PC-3 (cell line): ENCODE results near the gene ADARB2. TPM values are rescaled to one million over a fixed set of nuclear protein-coding genes. Genes with fewer than 3 reads are reported as not detected.

Experiments used
- ATAC-seq: fragments of 200-7000 bp; cut with Tn5 transposase; 2 replicates; pipeline ENCODE4 v1.9.1; 2020; ENCODE audit warnings: mild to moderate bottlenecking, moderate library complexity
- BruUV-seq: library from RNA; stranded (reverse); fragments of 400-500 nt; replicated peaks from 2 replicates; lab custom pipeline; 2021; lab: Mats Ljungman, UMichigan
- CTCF ChIA-PET: fragments of 300-600 bp; sonication (Branson Sonifier 250); formaldehyde crosslinking; loops from one replicate; lab custom pipeline; 2022; ENCODE audit warnings: antibody characterized with exemption; lab: Charles Lee
- POLR2A ChIA-PET: fragments of 300-600 bp; sonication (Branson Sonifier 250); formaldehyde crosslinking; loops from one replicate; lab custom pipeline; 2022; ENCODE audit warnings: antibody characterized with exemption; ENCODE audit not compliant: unreplicated experiment; lab: Charles Lee
- DNase-seq: peaks from one replicate; pipeline ENCODE4 v3.0.0-alpha.2; 2015
- H2AFZ ChIP-seq: fragments of 300-600 bp; sonication (generic); 2 replicates; pipeline ENCODE4 v1.6.0; 2016; ENCODE audit warnings: antibody characterized with exemption, low read length
- H3F3A ChIP-seq: fragments of 300-600 bp; sonication (generic); one replicate; pipeline ENCODE4 v1.6.0; 2017; ENCODE audit warnings: antibody characterized with exemption, low read length, control low read depth, mild to moderate bottlenecking; ENCODE audit not compliant: unreplicated experiment
- H3K27ac ChIP-seq: fragments of 300-600 bp; sonication (generic); 2 replicates; pipeline ENCODE4 v1.5.1; 2016; ENCODE audit warnings: mild to moderate bottlenecking, low read length
- H3K27me3 ChIP-seq: fragments of 300-600 bp; sonication (generic); 2 replicates; pipeline ENCODE4 v1.6.1; 2016; ENCODE audit warnings: low read length, mixed read lengths
- H3K36me3 ChIP-seq: fragments of 300-600 bp; sonication (generic); 2 replicates; pipeline ENCODE4 v1.6.1; 2016; ENCODE audit warnings: low read depth, mixed run types, low read length, mixed read lengths
- H3K4me1 ChIP-seq: fragments of 300-600 bp; sonication (generic); 2 replicates; pipeline ENCODE4 v1.5.1; 2016; ENCODE audit warnings: low read length; ENCODE audit not compliant: insufficient read depth
- H3K4me2 ChIP-seq: fragments of 300-600 bp; sonication (generic); 2 replicates; pipeline ENCODE4 v1.6.0; 2016; ENCODE audit warnings: low read length
- H3K4me3 ChIP-seq: fragments of 300-600 bp; sonication (generic); 2 replicates; pipeline ENCODE4 v1.5.1; 2016; ENCODE audit warnings: mild to moderate bottlenecking, low read length, mixed read lengths
- H3K79me2 ChIP-seq: fragments of 300-600 bp; sonication (generic); 2 replicates; pipeline ENCODE4 v1.6.1; 2017; ENCODE audit warnings: low read length, mixed read lengths
- H3K9ac ChIP-seq: fragments of 300-600 bp; sonication (generic); 2 replicates; pipeline ENCODE4 v1.6.0; 2016; ENCODE audit warnings: mild to moderate bottlenecking, low read length
- H3K9me2 ChIP-seq: fragments of 300-600 bp; sonication (generic); replicated peaks from 2 replicates; pipeline ENCODE4 v1.6.1; 2016; ENCODE audit warnings: mixed run types, low read length, mixed read lengths
- H3K9me3 ChIP-seq: fragments of 300-600 bp; sonication (generic); 2 replicates; pipeline ENCODE4 v1.6.1; 2016; ENCODE audit warnings: low read length, mixed read lengths
- H4K20me1 ChIP-seq: fragments of 300-600 bp; sonication (generic); 2 replicates; pipeline ENCODE4 v1.6.1; 2016; ENCODE audit warnings: low read length, mixed read lengths
- CTCF ChIP-seq: fragments of 300-600 bp; sonication (generic); conservative IDR thresholded peaks from 2 replicates; pipeline ENCODE4 v1.5.1; 2017; ENCODE audit warnings: antibody characterized with exemption, low read depth, mild to moderate bottlenecking, low read length
- EZH2 ChIP-seq: fragments of 300-600 bp; sonication (generic); IDR thresholded peaks from one replicate; pipeline ENCODE4 v1.6.1; 2017; ENCODE audit warnings: antibody characterized with exemption, mild to moderate bottlenecking, low read length; ENCODE audit not compliant: unreplicated experiment
- EZH2phosphoT487 ChIP-seq: fragments of 300-600 bp; sonication (generic); IDR thresholded peaks from 2 replicates; pipeline ENCODE4 v1.6.1; 2018; ENCODE audit warnings: mild to moderate bottlenecking, antibody characterized with exemption, low read length, borderline replicate concordance
- intact Hi-C: fragments of 100-400 bp; cut with micrococcal nuclease; formaldehyde crosslinking; loops from 2 replicates; pipeline ENCODE4 v1.9.0; 2023
- total RNA-seq: library from RNA; depleted of rRNA; stranded (reverse); fragments of >200 nt; gene quantifications from 2 replicates; pipeline ENCODE4 v1.2.3, GENCODE V29; 2014

The ADARB2 gene
- total RNA-seq, 1 experiment from 2014 or later, result not detected

- Histone ChIP-seq H3K9ac (no peak overlapping the region), H3K9me3 (no peaks in the 10 kb centered on the region), H3K4me1 (no peaks in the 10 kb centered on the region), H3F3A (no peaks in the 10 kb centered on the region), H3K36me3 (no peaks in the 10 kb centered on the region), H3K79me2 (no peaks in the 10 kb centered on the region), H3K4me3 (no peak overlapping the region), H4K20me1 (no peaks in the 10 kb centered on the region), H3K27me3 (no peaks in the 10 kb centered on the region), H3K4me2 (no peak overlapping the region), H3K27ac (no peak overlapping the region), H2AFZ (no peak overlapping the region), H3K9me2 (no peaks in the 10 kb centered on the region)
- no peak for DNase-seq
- ChIA-PET POLR2A (no interaction called here), CTCF (no interaction called here)
- TF ChIP-seq EZH2, result no peak
- no peak for TF ChIP-seq EZH2phosphoT487
- TF ChIP-seq CTCF, result no peak
- intact Hi-C loops, result no loop called here
- ATAC-seq, result no peak
- BruUV-seq, result no TSS peak
These were observed 253.5 kb downstream of the ADARB2 start for GRCh38 chr10:1483826-1484225.

- CTCF ChIA-PET, result no interaction called here
- no peak for DNase-seq
- Histone ChIP-seq H2AFZ (no peak overlapping the region), H3K4me1 (no peaks in the 10 kb centered on the region), H3K79me2 (no peaks in the 10 kb centered on the region), H4K20me1 (no peaks in the 10 kb centered on the region), H3K4me2 (no peak overlapping the region), H3K9me3 (no peaks in the 10 kb centered on the region), H3K4me3 (no peak overlapping the region), H3K36me3 (no peaks in the 10 kb centered on the region), H3K9me2 (no peaks in the 10 kb centered on the region), H3K27ac (no peak overlapping the region), H3K27me3 (no peaks in the 10 kb centered on the region), H3K9ac (no peak overlapping the region), H3F3A (no peaks in the 10 kb centered on the region)
- POLR2A ChIA-PET, result no interaction called here
- intact Hi-C loops, result no loop called here
- ATAC-seq, result no peak
- TF ChIP-seq EZH2 (no peak), EZH2phosphoT487 (no peak), CTCF (no peak)
- BruUV-seq, result no TSS peak
These were observed 254.1 kb downstream of the ADARB2 start for GRCh38 chr10:1483246-1483645.

GRCh38 chr10:1477578-1477977 is 259.7 kb downstream of the ADARB2 start:
- ChIA-PET POLR2A (no interaction called here), CTCF (no interaction called here)
- Histone ChIP-seq H3K9me2 (no peaks in the 10 kb centered on the region), H3K4me2 (no peak overlapping the region), H3F3A (no peaks in the 10 kb centered on the region), H3K9me3 (no peaks in the 10 kb centered on the region), H2AFZ (no peak overlapping the region), H3K27me3 (no peaks in the 10 kb centered on the region), H3K36me3 (no peaks in the 10 kb centered on the region), H3K4me3 (no peak overlapping the region), H4K20me1 (no peaks in the 10 kb centered on the region), H3K79me2 (no peaks in the 10 kb centered on the region), H3K27ac (no peak overlapping the region), H3K9ac (no peak overlapping the region), H3K4me1 (no peaks in the 10 kb centered on the region)
- ATAC-seq (no peak), DNase-seq (no peak)
- BruUV-seq, result no TSS peak
- TF ChIP-seq CTCF, result no peak
- no peak for TF ChIP-seq EZH2
- no peak for TF ChIP-seq EZH2phosphoT487
- intact Hi-C loops, result no loop called here
